Gastroesophageal sphincter (tissue), 4 donors: ENCODE measurements around the gene TGFB1. TPM values are rescaled to one million over a fixed set of nuclear protein-coding genes. Genes with fewer than 3 reads are reported as not detected.

Source experiments
- ATAC-seq: fragments of 150-250 bp; one replicate; pipeline ENCODE4 v1.9.1; 2016; ENCODE audit warnings: mild to moderate bottlenecking, moderate library complexity
- H3K27ac ChIP-seq, 4 donors: fragments of 200-600 bp; sonication (generic) in 3 of 4; 1 replicate in 3 of 4; 2 replicates in 1 of 4; pipeline ENCODE4 v1.5.1; 2016 to 2019
- H3K27me3 ChIP-seq: fragments of 200-600 bp; sonication (generic); one replicate; pipeline ENCODE4 v1.5.1; 2019
- H3K36me3 ChIP-seq, 2 donors: fragments of 200-600 bp; sonication (generic); one replicate each; pipeline ENCODE4 v1.5.1; 2019; ENCODE audit warnings: control low read depth in 1 of 2
- H3K4me1 ChIP-seq, 3 donors: fragments of 200-600 bp; sonication (generic); 1 replicate in 2 of 3; 2 replicates in 1 of 3; pipeline ENCODE4 v1.5.1; 2016 to 2019; ENCODE audit warnings: control low read depth in 2 of 3
- H3K4me3 ChIP-seq, 2 donors: fragments of 200-600 bp; sonication (generic); one replicate each; pipeline ENCODE4 v1.5.1; 2019; ENCODE audit warnings: mild to moderate bottlenecking in 1 of 2, moderate library complexity in 1 of 2
- H3K9me3 ChIP-seq, 3 donors: fragments of 200-600 bp; sonication (generic); one replicate each; pipeline ENCODE4 v1.5.1; 2017 to 2019; ENCODE audit warnings: control low read depth in 2 of 3
- CTCF ChIP-seq, 4 experiments: fragments of 200-600 bp in 2 of 4; fragments of 450-650 bp in 2 of 4; sonication (generic) in 1 of 4; IDR thresholded peaks; one replicate each; pipeline ENCODE4 v1.5.1; 2017 to 2019; ENCODE audit warnings: antibody characterized with exemption in 4 of 4, mild to moderate bottlenecking in 2 of 4, moderate library complexity in 2 of 4
- EP300 ChIP-seq: sonication (generic); formaldehyde crosslinking; IDR thresholded peaks from one replicate; pipeline ENCODE4 v1.6.1; 2017; ENCODE audit warnings: antibody characterized with exemption, mild to moderate bottlenecking
- POLR2A ChIP-seq, 2 donors: fragments of 450-650 bp; IDR thresholded peaks; one replicate each; pipeline ENCODE4 v1.6.1; 2017; ENCODE audit warnings: antibody characterized with exemption in 2 of 2, mild to moderate bottlenecking in 2 of 2, moderate library complexity in 1 of 2
- POLR2AphosphoS5 ChIP-seq: sonication (generic); formaldehyde crosslinking; IDR thresholded peaks from one replicate; pipeline ENCODE4 v1.6.1; 2017; ENCODE audit warnings: antibody characterized with exemption
- WGBS, 2 donors: methylation state at CpG; one replicate each; pipeline ENCODE4 v1.1.5; 2018; ENCODE audit warnings: low coverage in 1 of 2; 5-methylcytosine and 5-hydroxymethylcytosine counted together
- total RNA-seq, 4 donors: library from RNA; depleted of rRNA; stranded (reverse); fragments of >200 nt; gene quantifications; one replicate each; pipeline ENCODE4 v1.1.0, GENCODE V29; 2016

TGFB1 gene
- total RNA-seq, 4 donors from 2014 or later = 12.9 to 39.3 (median 22.1) TPM

DNA sequence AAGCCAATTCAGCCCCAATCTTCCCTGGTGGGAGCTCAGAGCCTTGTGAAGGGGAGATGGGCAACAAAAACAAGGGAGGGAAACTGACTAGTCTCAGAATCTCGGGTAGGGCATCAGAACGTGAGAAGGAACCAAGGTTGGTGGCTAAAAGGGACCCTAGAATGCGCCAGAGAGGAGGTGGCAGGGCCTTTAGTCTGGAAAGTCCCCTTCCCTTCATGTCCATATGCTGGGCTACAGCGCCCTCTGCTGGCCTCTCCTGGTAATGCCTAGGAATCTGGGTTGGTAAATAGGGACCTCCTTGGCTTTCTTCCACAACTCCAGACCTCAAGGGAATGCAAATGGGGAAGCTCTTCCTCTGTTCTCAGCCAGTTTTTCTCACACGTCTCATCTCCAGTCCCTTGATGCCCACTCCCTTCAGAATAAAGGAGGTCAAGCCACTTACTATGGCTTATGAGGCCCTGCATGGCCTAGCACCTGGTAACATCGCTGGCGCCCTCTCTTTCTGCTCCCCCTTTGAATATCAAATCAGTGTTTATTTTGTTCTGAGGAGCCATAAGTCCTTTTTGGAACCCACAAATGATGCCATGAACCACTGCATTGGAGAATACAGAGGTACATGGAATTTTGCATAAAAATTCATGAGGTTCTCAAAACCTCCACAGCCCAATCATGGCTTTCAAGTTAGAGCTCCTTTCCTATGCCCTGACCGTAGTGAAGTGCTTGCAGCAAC is 45.1 kb downstream of the TGFB1 start:
- WGBS, 2 donors = 18 to 29% methylated on average over 4 to 6 of the region's 8 CpGs
- no peak for TF ChIP-seq EP300
- TF ChIP-seq POLR2AphosphoS5 = peak; percentile 56
- TF ChIP-seq POLR2A (IDR thresholded peaks at IDR 0.05) = no peak
- TF ChIP-seq CTCF (IDR thresholded peaks at IDR 0.05) = peak; percentile 95 to 99 (median 97)
- no peaks in the 10 kb centered on the region for H3K9me3 ChIP-seq
- peak overlapping the region; percentile 80 to 97 (median 92) for H3K27ac ChIP-seq
- H3K36me3 ChIP-seq = peaks cover 0 to 64% of the 10 kb centered on the region in 2 donors
- H3K4me1 ChIP-seq = peaks cover 2 to 63% (median 25%) of the 10 kb centered on the region in 3 donors
- no peaks in the 10 kb centered on the region for H3K27me3 ChIP-seq
- peak overlapping the region; percentile 76 to 82 for H3K4me3 ChIP-seq
- peak; percentile 58 for ATAC-seq

DNA sequence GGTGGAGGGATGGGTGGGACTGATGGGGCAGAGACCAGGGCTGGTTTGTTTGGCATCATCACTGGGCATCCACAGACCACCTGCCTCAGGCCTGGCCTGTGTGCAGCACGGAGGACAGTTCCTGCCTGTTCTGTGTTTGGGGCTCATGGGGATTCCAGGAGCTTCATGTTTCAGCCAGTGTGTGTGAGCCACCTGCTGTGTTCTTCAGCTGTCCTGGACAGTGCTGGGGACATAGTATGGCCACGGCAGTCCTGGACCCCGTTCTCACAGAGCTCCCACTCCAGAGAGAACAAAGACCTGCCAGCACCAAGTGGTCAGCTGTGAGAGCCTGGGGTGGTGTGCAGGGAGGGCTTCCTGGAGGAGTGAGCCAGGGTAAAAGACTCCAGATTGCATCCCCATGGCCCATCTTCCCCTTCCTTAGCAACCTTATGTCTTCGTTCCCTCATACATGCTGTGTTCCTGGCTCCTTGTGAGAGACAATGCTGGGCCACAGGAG is 45.7 kb downstream of the TGFB1 start:
- no peaks in the 10 kb centered on the region for H3K27me3 ChIP-seq
- no peaks in the 10 kb centered on the region for H3K9me3 ChIP-seq
- ATAC-seq = no peak
- H3K4me1 ChIP-seq = peaks cover 2 to 60% (median 25%) of the 10 kb centered on the region in 3 donors
- TF ChIP-seq POLR2A (IDR thresholded peaks at IDR 0.05) (no peak), EP300 (no peak), CTCF (IDR thresholded peaks at IDR 0.05) (no peak), POLR2AphosphoS5 (no peak)
- H3K27ac ChIP-seq = peak overlapping the region; percentile 80 to 97 (median 92)
- no peak overlapping the region for H3K4me3 ChIP-seq
- no CpG with 5 or more reads among the region's 4 CpGs for WGBS, 2 donors
- peaks cover 0 to 64% of the 10 kb centered on the region in 2 donors for H3K36me3 ChIP-seq

DNA sequence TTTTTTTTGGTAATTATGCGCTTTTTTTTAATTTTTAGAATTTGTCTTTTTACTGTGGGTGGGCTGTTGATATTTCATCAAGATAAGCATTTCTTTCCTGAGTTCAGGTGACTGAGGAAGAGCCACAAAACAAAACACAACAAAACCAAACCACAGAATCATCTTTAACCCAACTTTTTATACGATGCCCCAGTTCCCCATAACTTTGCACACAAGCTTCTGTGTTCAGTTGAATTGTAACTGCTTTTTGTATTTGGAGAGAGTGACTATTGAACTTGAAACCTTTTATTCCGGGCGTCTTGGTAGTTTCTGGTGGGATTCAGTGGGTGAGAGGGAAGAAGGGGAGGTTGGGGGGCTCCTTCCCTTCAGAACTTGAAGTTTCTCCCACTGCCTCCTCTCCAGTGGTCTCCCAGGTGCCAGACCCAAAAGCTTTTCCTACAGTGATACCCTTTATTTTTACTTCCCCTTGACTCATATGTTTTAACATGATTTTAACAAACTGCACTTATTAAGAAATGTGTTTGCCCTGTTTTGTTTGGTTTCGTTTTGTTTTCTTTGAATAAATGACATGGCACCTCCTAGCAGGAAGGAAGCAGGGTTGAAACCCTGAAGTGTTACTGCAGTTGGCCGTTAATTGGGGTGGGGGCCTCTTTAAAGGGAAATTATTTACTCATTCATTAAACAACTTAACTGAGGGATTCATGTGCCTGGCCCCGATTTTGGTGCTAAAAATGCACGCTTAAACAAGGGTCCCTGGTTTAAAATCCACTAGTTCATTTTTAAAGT is 46.4 kb downstream of the TGFB1 start:
- 50 to 58% methylated on average over 6 to 8 of the region's 8 CpGs for WGBS, 2 donors
- Histone ChIP-seq H3K27ac (peak overlapping the region in 3 of 4 donors; percentile 90 to 97 (median 95)), H3K4me1 (peaks cover 2 to 53% (median 25%) of the 10 kb centered on the region in 3 donors), H3K9me3 (no peaks in the 10 kb centered on the region), H3K27me3 (no peaks in the 10 kb centered on the region), H3K36me3 (peaks cover 0 to 64% of the 10 kb centered on the region in 2 donors), H3K4me3 (no peak overlapping the region)
- TF ChIP-seq POLR2A (IDR thresholded peaks at IDR 0.05) (no peak), POLR2AphosphoS5 (no peak), CTCF (IDR thresholded peaks at IDR 0.05) (no peak), EP300 (no peak)
- ATAC-seq = no peak

DNA sequence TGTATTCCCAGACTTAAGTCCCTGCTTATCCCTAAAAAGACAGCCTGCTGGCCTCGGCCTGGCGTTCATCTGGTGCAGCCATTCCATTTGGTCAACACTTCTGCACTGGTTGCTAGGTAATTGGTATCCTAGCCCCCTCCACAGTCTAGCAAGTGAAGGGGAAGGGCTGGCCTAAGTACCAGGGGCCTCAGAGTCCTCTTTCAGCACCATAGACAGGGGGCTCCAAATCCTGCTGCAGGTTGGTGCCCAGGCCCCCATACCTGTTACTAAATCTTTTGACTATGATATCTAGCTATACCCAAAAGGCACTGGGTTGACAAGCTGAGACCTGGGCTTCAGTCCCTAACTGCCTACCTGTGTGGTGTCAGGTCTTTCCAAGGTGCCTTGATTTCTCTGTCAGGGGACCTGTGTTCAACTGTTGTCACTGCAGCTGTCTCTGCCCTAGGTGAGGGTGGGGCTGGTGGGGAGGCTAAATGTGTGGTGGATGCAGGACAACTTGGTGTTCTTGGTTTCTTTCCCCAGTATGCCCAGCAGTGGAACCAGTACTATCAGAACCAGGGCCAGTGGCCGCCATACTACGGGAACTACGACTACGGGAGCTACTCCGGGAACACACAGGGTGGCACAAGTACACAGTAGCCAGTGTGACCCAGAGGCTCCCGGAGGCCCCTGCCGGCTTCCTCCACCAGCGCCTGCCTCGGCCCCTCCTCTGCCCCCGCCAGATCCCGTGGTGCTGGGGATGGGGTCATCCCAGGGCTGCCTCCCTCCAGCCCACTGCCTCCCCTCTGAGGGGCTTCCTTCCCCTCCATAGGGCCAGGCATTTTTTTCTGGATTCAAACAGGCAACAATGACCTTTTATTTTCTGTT is 47.6 kb downstream of the TGFB1 start:
- Histone ChIP-seq H3K27me3 (no peaks in the 10 kb centered on the region), H3K36me3 (peaks cover 0 to 69% of the 10 kb centered on the region in 2 donors), H3K9me3 (no peaks in the 10 kb centered on the region), H3K4me3 (no peak overlapping the region), H3K4me1 (peaks cover 2 to 50% (median 19%) of the 10 kb centered on the region in 3 donors), H3K27ac (peak overlapping the region in 3 of 4 donors; percentile 13 to 95 (median 58))
- 46 to 64% methylated on average over 4 to 6 of the region's 13 CpGs for WGBS, 2 donors
- ATAC-seq = no peak
- no peak for TF ChIP-seq POLR2AphosphoS5
- no peak for TF ChIP-seq CTCF (IDR thresholded peaks at IDR 0.05)
- TF ChIP-seq POLR2A (IDR thresholded peaks at IDR 0.05) = no peak
- no peak for TF ChIP-seq EP300
